Lower lobe of right lung (tissue), 2 donors: Measurements from ENCODE around the gene FRMPD1. TPM values are rescaled to one million over a fixed set of nuclear protein-coding genes. Genes with fewer than 3 reads are reported as not detected.

Experiments
- ATAC-seq, 2 donors: fragments of 200-7000 bp; cut with Tn5 transposase; one replicate each; pipeline ENCODE4 v1.9.1; 2020 to 2022; ENCODE audit warnings: mild to moderate bottlenecking in 2 of 2, moderate library complexity in 2 of 2
- DNase-seq: peaks from one replicate; pipeline ENCODE4 v3.0.0-alpha.2; 2020
- H3K27ac ChIP-seq: fragments of 200-600 bp; one replicate; pipeline ENCODE4 v1.8.0; 2022
- H3K27me3 ChIP-seq: fragments of 200-600 bp; one replicate; pipeline ENCODE4 v1.8.0; 2022; ENCODE audit warnings: low read depth
- H3K36me3 ChIP-seq: fragments of 200-600 bp; one replicate; pipeline ENCODE4 v1.8.0; 2022; ENCODE audit warnings: mild to moderate bottlenecking
- H3K4me1 ChIP-seq: fragments of 200-600 bp; one replicate; pipeline ENCODE4 v1.8.0; 2022
- H3K4me3 ChIP-seq: fragments of 200-600 bp; one replicate; pipeline ENCODE4 v1.8.0; 2022; ENCODE audit warnings: mild to moderate bottlenecking
- H3K9me3 ChIP-seq: fragments of 200-600 bp; one replicate; pipeline ENCODE4 v1.8.0; 2022
- intact Hi-C: fragments of 100-400 bp; cut with DNase I; formaldehyde crosslinking; loops from one replicate; pipeline ENCODE4 v1.11.0; 2022
- total RNA-seq: library from RNA; stranded (reverse); fragmentation: NEBNext Ultra II Directional; extraction: Animal tissue kit (Norgen Biotek cat#: 25700); gene quantifications from one replicate; pipeline ENCODE4 v1.2.1, GENCODE V29; 2021
- TF ChIP-seq, protein P1 (sequence below): fragments of 200-600 bp; IDR thresholded peaks from one replicate; pipeline ENCODE4 v1.8.0; 2022; ENCODE audit warnings: antibody characterized with exemption, mild to moderate bottlenecking
- donor health status: DM: no; HTN: yes; CAD: no; lungs with severe emphysema.

The FRMPD1 gene
- total RNA-seq, 1 donor from 2014 or later: 0.06 TPM

DNA sequence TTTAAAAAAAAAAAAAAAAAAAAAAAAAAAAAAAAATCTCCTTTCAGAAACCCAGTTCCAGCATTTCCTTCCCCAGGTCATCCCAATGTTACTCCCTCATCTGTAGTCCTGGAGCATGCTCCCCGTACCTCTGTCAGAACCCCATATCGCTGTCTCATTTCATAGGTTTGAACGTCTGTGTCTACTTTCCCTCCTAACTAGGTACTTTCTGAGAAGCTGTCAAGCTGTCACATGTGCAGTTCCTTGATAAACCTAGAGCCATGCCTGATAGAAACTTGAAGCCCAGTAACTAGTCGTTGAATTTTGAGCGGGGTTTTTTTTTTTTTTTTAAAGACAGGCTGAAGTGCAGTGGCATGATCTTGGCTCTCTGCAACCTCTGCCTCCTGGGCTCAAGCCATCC is 118.6 kb downstream of the FRMPD1 start:
- no peak for DNase-seq
- H3K36me3 ChIP-seq: peaks cover 57% of the 10 kb centered on the region
- intact Hi-C loops: no loop called here
- H3K27ac ChIP-seq: no peak overlapping the region
- H3K27me3 ChIP-seq: no peaks in the 10 kb centered on the region
- TF ChIP-seq, protein P1, sequence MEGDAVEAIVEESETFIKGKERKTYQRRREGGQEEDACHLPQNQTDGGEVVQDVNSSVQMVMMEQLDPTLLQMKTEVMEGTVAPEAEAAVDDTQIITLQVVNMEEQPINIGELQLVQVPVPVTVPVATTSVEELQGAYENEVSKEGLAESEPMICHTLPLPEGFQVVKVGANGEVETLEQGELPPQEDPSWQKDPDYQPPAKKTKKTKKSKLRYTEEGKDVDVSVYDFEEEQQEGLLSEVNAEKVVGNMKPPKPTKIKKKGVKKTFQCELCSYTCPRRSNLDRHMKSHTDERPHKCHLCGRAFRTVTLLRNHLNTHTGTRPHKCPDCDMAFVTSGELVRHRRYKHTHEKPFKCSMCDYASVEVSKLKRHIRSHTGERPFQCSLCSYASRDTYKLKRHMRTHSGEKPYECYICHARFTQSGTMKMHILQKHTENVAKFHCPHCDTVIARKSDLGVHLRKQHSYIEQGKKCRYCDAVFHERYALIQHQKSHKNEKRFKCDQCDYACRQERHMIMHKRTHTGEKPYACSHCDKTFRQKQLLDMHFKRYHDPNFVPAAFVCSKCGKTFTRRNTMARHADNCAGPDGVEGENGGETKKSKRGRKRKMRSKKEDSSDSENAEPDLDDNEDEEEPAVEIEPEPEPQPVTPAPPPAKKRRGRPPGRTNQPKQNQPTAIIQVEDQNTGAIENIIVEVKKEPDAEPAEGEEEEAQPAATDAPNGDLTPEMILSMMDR: no peak
- H3K4me1 ChIP-seq: no peaks in the 10 kb centered on the region
- H3K4me3 ChIP-seq: no peak overlapping the region
- no peaks in the 10 kb centered on the region for H3K9me3 ChIP-seq
- ATAC-seq: no peak

GRCh38 chr9:37769995-37770394 is 119.2 kb downstream of the FRMPD1 start:
- no peaks in the 10 kb centered on the region for H3K27me3 ChIP-seq
- DNase-seq (no peak), ATAC-seq (no peak)
- TF ChIP-seq, protein P1: no peak
- H3K9me3 ChIP-seq: no peaks in the 10 kb centered on the region
- H3K4me1 ChIP-seq: no peaks in the 10 kb centered on the region
- H3K36me3 ChIP-seq: peaks cover 57% of the 10 kb centered on the region
- no peak overlapping the region for H3K27ac ChIP-seq
- H3K4me3 ChIP-seq: no peak overlapping the region
- intact Hi-C loops: no loop called here

DNA sequence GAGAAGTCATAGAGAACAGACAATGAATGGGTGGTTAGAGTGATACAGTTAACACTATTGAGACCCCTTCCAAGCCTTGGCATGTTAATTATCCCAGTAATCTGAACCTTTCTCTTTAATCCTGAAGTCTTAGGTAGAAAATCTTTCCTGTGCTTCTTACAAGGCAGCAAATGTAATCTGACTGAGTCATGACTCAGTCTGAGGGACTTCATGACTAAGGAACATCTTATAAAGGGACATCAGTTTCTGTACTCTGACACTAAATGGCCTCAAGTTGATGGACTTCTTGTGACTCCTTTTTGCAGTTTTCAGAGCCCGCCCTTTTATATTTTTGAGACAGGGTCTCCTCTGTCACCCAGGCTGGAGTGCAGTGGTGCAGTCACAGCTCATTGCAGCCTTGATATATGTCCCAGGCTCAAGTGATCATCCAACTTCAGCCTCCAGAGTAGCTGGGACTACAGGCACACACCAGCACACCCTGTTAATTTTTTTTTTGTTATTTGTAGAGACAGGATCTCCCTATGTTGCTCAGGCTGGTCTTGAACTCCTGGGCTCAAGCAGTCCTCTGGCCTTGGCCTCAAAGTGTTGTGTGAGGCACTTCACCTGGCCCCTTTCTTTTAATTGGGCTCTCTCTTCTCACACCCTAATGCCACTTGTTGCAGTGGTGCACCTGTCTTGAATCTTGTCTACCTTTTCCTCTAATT is 124.6 kb downstream of the FRMPD1 start:
- DNase-seq: no peak
- ATAC-seq: no peak
- no peaks in the 10 kb centered on the region for H3K27me3 ChIP-seq
- TF ChIP-seq, protein P1: no peak
- H3K9me3 ChIP-seq: no peaks in the 10 kb centered on the region
- no peak overlapping the region for H3K4me3 ChIP-seq
- peaks cover 97% of the 10 kb centered on the region for H3K36me3 ChIP-seq
- intact Hi-C loops: no loop called here
- H3K4me1 ChIP-seq: no peaks in the 10 kb centered on the region
- H3K27ac ChIP-seq: no peak overlapping the region

DNA sequence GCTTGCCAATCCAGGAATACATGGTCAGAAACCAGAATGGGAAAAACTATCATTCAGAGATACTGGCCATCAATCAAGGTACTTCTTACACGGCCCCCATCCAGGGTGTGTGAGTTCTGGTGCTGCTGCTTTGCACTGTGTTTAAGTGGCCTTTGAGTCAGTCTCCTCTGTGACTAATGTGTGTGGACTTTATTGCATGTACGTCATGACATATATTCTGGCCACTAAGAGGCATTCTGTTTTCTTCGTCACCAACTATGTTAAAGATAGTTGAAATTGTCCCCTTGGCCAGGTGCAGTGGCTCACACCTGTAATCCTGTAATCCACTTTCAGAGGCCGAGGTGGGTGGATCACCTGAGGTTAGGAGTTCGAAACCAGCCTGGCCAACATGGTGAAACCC is 125.6 kb downstream of the FRMPD1 start:
- Histone ChIP-seq H3K4me3 (no peak overlapping the region), H3K36me3 (peaks cover 97% of the 10 kb centered on the region), H3K27ac (no peak overlapping the region), H3K9me3 (no peaks in the 10 kb centered on the region), H3K27me3 (no peaks in the 10 kb centered on the region), H3K4me1 (no peaks in the 10 kb centered on the region)
- DNase-seq (no peak), ATAC-seq (no peak)
- TF ChIP-seq, protein P1: no peak
- intact Hi-C loops: no loop called here

- Histone ChIP-seq H3K36me3 (peaks cover 97% of the 10 kb centered on the region), H3K4me3 (no peak overlapping the region), H3K27me3 (no peaks in the 10 kb centered on the region), H3K27ac (no peak overlapping the region), H3K4me1 (peaks cover 6% of the 10 kb centered on the region), H3K9me3 (no peaks in the 10 kb centered on the region)
- TF ChIP-seq, protein P1: no peak
- ATAC-seq: no peak
- DNase-seq: no peak
- intact Hi-C loops: no loop called here
These were observed 127.8 kb downstream of the FRMPD1 start for GRCh38 chr9:37778534-37778933.
